ENCODE results near the gene TANGO2. TPM values are rescaled to one million over a fixed set of nuclear protein-coding genes. Genes with fewer than 3 reads are reported as not detected.

The TANGO2 gene
- total and polyA plus RNA-seq, 9 of the 15 experiments (the other 6 are each of a cell fraction or from before 2014, with no cell fraction given) = 15.5 to 94.9 (median 70.1) TPM

DNA sequence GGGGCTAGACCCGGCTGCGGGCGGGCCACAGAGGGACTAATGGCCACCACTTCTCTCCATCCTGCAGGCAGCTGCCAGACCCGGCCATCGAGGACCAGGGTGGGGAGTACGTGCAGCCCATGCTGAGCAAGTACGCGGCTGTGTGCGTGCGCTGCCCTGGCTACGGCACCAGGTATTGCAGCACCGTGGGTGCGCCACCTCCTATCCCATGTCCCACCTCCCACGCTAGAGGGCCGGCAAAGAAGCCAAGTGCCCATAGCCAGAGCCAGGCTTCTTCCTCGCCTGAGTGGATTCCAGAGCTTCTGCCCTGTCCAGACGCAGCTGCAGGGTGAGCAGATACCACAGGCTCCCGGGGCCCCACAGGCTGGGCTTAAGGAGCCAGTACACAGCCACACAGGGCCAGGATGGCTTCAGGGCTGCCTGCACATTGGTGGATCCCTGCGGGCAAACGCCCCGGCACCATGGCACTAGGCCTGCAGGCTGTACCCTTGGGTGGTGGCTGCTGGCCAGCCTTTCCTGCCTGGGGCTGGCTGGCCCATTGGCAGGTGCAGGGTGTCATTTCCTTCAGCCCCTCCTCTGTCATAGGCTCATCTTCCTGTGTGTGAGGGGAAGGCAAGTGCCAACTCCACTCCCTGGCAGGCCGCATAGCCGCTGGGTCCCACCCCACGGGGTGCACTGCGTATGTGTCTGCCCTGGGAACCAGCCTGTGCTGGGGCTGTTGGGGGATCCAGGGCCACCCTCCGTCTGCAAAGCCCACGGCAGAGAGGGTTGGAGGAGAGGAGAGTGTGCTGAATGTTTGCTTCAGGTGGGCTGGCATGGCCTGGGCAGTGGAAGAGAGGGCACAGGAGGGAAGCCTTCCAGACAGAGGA, 42.6 kb downstream of the TANGO2 start (continued):
- TF ChIP-seq RBM15 (IDR thresholded peaks at IDR 0.05; ENCODE audit: insufficient read depth, low read length) (no peak), ZKSCAN3 (CRISPR knock-in tag; IDR thresholded peaks at IDR 0.05) (no peak)

DNA sequence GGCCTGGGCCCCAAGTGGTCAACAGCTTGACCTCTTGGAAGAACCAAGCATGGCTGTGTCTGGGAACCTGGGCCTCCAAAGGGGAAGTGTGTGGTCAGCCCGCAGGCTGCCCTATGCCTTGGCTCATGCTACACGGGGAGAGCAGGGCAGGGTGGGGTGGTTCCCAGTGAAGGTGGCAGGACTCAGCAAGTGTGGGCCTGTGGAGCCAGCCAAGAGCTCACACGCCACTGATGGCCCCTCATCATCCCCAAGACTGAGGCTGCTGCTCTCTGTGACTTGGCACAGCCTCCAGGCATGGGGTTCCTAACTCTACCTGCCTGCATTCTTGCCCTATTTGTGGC, 43.2 kb downstream of the TANGO2 start:
- ATAC-seq (no peak), DNase-seq (ENCODE audit: extremely low read depth in 1 of 4, low spot score in 3 of 4) (no peak), FAIRE-seq (no peak)
- H3K4me3 ChIP-seq = no peak overlapping the region
- BruUV-seq (replicated peaks) = no TSS peak
- ChIA-PET CTCF (ENCODE audit: low intra/inter-chr PET ratio) (no interaction called here), POLR2A (interaction anchor here (0.6 to 2.0 kb wide), 5 partner anchors 12 to 461 kb away, joined by 3 to 5 read pairs (median 4); no protein-coding TSS in a partner anchor)
- H2AFZ ChIP-seq (ENCODE audit: low read depth, low read length) = no peak overlapping the region
- peaks cover 12 to 62% of the 10 kb centered on the region in 2 experiments for H3K4me1 ChIP-seq (replicated peaks in 1 of 2; ENCODE audit: control insufficient read depth in 2 of 2, insufficient read depth in 2 of 2, low read length in 2 of 2)
- no peak overlapping the region for H3K4me2 ChIP-seq (ENCODE audit: insufficient read depth, low read length)
- peaks cover 48% of the 10 kb centered on the region for H3K36me3 ChIP-seq (ENCODE audit: control insufficient read depth, insufficient read depth, low read length)
- H3K9me1 ChIP-seq (ENCODE audit: control insufficient read depth, insufficient read depth, low read length) = peaks cover 20% of the 10 kb centered on the region
- no peak for TF ChIP-seq IRF2 (CRISPR knock-in tag; IDR thresholded peaks at IDR 0.05)
- TF ChIP-seq YY1 (IDR thresholded peaks at IDR 0.05; ENCODE audit: borderline replicate concordance in 1 of 3, control insufficient read depth in 1 of 3, extremely low read depth in 1 of 3, insufficient read depth in 3 of 3, insufficient read length in 1 of 3, insufficient replicate concordance in 2 of 3, low read depth in 1 of 3, low read length in 2 of 3) = peak in 1 of 3 experiments; percentile 6
- TF ChIP-seq, protein P1, sequence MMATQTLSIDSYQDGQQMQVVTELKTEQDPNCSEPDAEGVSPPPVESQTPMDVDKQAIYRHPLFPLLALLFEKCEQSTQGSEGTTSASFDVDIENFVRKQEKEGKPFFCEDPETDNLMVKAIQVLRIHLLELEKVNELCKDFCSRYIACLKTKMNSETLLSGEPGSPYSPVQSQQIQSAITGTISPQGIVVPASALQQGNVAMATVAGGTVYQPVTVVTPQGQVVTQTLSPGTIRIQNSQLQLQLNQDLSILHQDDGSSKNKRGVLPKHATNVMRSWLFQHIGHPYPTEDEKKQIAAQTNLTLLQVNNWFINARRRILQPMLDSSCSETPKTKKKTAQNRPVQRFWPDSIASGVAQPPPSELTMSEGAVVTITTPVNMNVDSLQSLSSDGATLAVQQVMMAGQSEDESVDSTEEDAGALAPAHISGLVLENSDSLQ (IDR thresholded peaks at IDR 0.05) = no peak
- no peak for TF ChIP-seq ZNF184 (CRISPR knock-in tag; IDR thresholded peaks at IDR 0.05)
- 0 out of 2 replicates have a peak, but pooled peaks have one; percentile 5 for TF ChIP-seq POLR2G (IDR thresholded peaks at IDR 0.05; ENCODE audit: low read depth, low read length)
- TF ChIP-seq SPI1 (IDR thresholded peaks at IDR 0.05; ENCODE audit: borderline replicate concordance, low read depth, low read length) = peak; percentile 42; the same call in 1 of the 2 replicates
- no peaks in the 10 kb centered on the region for H3K27me3 ChIP-seq (ENCODE audit: control insufficient read depth in 2 of 2, insufficient read depth in 2 of 2, low read length in 2 of 2)
- peak overlapping the region in 1 of 2 experiments; percentile 59; a peak in 2 of 4 replicates for H3K9ac ChIP-seq (ENCODE audit: insufficient read depth in 1 of 2, low read depth in 2 of 2, low read length in 2 of 2)
- no peaks in the 10 kb centered on the region for H3K9me3 ChIP-seq (replicated peaks; ENCODE audit: control insufficient read depth, insufficient read depth, low read depth, low read length)
- peaks cover 22% of the 10 kb centered on the region; the same call in 1 of the 2 replicates for H4K20me1 ChIP-seq (replicated peaks; ENCODE audit: control insufficient read depth, insufficient read depth, low read length)
- intact Hi-C loops (cut with micrococcal nuclease) = no loop called here
- no peak overlapping the region for H3K27ac ChIP-seq (ENCODE audit: extremely low read depth, low read depth, low read length)
- 86% methylated on average over 3 of the region's 3 CpGs for WGBS (ENCODE audit: insufficient coverage, low coverage, missing lambda C conversion rate)
- in situ Hi-C loops (cut with MboI) = no loop called here
- peaks cover 16% of the 10 kb centered on the region; the same call in 2 of the 3 replicates for H3K79me2 ChIP-seq (ENCODE audit: control insufficient read depth, insufficient read depth, low read length)

Data from K562 (cell line).